Activated naive CD4-positive, alpha-beta T cell (primary cell): Measurements from ENCODE around the gene URM1.

ENCODE experiments used
- DNase-seq, 4 experiments: peaks; one replicate each; lab custom pipeline; 2025; lab: John Stamatoyannopoulos, UW

The URM1 gene

GRCh38 chr9:128385496-128386460 is 14.6 kb downstream of the URM1 start:
- no peak for DNase-seq

GRCh38 chr9:128388150-128388549 is 17.0 kb downstream of the URM1 start:
- DNase-seq: no peak

DNA sequence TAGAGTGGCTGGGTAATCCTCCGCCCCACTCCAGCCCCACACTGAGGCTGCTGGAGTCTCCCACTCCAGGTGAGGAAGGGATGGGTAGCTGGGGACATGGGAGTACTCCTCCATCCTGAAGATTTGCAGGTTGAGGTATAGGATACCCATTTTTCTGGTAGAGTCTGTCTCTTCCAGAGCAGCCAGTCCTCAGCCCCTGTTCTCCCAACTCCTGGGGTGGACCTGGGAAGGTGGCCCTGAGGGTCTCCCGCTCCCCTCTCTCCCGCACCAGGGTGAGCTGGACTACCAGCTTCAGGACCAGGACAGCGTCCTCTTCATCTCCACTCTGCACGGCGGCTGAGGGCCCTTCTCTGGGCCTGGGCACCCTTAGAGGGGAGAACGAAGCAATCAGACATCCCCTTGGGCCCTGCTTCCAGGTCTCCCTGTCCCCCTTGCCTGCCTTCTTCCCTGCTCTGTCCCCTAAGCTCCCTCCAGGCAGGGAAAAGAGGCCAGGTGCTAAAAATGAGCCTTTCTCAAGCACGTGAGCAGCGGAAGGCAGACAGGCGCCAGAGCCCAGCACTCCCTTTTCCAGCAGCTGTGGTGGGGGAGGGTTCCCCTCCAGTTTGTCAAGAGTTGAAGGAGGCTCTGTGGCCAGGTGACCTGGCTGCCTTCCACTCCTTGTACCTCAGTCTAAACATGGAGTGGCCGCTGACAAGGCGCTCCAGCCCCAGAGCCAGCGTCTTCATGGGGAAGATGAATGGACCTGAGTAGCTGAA is 18.4 kb downstream of the URM1 start:
- no peak for DNase-seq

GRCh38 chr9:128390150-128390812 is 19.1 kb downstream of the URM1 start:
- no peak for DNase-seq

GRCh38 chr9:128390813-128391711 is 19.9 kb downstream of the URM1 start:
- no peak for DNase-seq

GRCh38 chr9:128391956-128392301 is 20.8 kb downstream of the URM1 start:
- no peak for DNase-seq

DNA sequence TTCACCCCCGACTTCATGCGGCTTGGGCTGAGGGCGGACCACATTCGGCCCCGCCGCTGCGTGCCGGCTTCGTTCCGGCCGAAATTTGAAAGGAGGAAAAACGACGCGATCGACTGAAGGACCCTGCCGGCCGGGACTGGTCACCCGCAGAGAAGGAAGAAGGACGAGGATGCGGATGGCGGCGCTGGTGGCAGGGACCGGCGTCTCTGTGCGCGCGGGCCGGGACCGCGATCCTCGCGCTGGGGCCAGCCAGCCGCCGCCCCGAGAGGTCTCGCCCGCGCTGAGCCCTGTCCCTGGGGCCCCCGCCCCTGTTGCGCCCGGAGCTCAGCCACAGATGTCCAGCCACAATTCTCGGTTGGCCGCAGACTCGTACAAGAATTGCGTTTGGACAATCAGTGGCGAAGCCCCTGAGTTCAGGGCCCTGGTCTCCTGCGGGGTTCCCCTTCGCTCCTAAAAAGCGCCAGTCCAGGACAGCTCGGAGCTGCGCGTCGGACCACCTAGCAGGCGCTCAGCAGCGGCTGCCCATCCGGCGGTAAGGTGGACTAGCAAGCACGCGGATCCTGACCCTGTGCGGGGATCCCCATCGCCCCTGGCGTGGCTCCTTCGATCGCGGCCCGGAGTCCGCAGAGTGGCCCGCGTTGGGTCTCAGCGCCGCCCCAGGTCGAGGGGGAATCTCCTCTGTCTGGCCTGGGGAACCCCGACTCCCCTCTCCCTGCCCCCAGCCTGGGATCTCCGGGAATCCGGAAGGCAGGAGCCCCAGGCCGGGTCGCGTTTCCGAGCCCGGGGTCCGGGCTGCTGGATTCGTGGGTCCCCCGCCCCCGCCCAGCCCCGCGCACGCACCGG is 21.3 kb downstream of the URM1 start:
- DNase-seq: no peak

DNA sequence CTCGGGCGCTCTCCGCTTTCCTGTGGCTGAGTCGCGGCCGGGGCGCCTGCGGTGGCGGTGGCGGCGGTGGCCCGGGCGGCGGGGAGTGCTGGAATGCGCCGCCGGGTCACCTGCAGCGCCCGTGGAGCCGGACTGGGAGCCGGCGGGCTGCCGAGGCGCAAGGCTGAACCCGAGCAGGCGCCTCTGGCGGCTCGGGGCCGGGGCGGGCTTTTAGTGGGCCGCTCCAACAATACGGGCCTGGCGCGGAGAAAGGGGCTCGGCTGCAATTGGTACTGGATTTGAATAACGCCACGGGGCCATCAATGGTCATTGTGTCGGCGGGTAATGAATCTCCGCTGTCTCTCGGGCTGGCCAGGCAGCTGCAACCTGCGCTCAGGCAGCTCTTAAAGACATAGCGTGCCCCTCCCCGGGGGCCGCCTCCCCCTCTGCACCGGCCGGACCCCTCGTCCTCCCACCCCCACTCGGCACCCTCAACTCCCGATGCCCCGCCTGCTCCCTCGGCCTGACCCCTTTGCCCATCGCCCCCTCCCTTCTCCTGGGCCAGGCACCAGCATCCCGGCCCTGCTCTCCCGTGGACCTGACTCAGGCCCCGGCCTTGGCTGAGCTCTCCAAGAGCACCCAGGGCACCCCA is 22.1 kb downstream of the URM1 start:
- DNase-seq: no peak

- no peak for DNase-seq
Observed at GRCh38 chr9:128393970-128394369, 22.8 kb downstream of the URM1 start.

DNA sequence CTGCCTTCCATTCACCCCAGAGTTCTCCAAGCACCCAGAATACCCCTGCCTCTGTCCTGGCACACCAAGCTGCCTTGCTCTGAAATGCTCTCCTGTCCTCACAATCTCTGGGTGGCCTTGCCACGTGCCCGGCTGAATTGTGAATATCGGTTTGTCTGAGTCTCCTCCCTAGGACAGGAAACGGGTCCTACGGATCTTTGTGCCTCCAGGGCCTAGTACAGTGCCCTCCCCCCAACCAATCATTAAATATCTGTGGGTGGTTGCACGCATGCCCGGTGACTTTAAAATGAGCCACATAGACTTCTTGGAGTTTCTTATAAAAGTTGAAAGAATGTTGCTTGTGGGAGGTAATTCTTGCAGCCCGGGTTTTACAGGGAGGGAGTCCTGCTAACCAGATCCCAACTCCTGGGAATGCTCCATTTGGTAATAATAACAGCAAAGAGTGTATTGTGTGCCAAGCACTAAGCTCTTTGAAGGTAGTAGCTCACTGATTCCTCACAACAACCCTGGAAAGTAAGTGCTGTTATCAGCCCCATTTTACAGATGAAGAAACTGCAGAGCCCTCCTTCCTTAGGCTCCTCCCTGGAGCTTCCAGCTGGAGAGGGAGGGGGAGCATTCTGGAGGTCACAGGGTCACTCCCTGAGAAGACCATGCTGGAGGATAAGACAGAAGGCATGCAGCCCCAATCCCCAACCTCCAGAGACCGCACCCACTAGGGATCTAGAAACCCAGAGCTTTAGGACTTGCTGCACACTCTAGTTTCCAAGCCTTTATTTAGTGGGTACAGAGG is 23.4 kb downstream of the URM1 start:
- DNase-seq: no peak

- no peak for DNase-seq
Observed at GRCh38 chr9:128396970-128397613, 25.9 kb downstream of the URM1 start.

DNA sequence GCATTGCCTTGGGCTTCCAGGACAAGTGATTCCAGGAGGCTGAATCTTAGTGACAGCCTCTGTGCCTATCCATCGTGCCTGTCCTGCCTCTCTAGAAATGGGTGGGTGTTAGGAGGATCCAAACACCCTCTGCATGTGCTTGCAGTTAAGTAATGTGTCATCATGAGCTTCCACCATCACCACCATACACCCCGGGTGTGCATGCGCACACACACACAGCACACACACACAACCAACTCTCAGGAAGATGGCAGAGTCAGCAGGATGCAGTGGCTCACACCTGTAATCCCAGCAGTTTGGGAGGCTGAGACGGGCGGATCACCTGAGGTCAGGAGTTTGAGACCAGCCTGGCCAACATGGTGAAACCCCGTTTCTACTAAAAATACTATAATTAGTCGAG is 26.7 kb downstream of the URM1 start:
- no peak for DNase-seq

GRCh38 chr9:128399861-128400260 is 28.7 kb downstream of the URM1 start:
- DNase-seq: no peak

DNA sequence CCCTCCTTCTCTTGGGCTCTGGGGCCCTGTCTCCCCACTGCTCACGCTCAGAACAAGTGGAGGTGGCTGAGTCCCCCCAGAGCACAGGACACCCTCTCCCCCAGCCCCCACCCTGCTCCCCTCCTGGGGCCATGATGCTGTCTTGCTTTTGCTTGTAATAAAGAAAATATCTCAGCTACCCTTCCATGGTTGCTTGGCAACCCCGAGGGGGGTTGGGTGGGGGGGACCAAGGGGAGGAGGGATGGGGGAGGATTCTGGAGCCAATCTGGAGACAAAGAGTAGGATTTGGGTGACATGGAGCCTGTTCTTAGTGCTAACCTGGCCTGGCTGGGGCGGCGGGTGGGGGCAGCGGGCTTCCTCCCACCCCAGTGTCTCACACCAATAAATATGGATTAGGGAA is 33.4 kb downstream of the URM1 start:
- no peak for DNase-seq

DNA sequence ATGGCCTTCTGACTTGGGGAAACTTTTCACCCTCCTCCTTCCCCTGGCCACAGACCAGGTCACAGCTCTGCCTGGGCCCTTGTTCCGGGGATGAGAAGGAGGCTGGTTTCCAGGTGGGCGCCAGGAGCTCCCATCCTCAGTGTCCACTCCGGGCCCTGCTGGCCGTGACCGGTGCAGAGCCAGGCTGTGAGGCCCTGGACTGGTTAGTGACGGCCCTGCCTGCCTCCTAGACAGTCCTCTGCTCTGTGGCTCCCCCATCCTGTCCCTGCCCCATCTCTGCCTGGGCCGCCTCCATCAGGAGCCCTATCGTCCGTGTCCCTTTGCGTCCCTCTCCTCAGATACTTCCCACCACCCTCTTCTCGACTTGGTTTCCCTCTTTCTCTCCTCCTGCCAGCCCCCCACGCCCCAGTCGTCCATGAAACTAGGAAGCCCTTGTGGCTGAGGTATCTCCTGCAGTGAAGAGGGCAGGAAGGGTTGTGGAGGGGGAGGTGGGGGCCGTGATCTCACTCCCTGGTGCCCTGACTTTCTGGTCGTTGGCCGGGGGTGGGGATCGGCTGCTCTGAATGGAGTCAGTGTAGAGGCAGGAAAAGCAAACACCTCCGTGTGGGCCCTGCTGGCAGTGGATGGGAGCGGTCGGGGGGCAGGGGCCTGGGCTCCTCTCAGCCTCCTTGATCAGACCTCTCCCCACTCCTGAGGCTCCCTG is 34.1 kb downstream of the URM1 start:
- no peak for DNase-seq

- no peak for DNase-seq
Observed at GRCh38 chr9:128405780-128406171, 34.6 kb downstream of the URM1 start.

DNA sequence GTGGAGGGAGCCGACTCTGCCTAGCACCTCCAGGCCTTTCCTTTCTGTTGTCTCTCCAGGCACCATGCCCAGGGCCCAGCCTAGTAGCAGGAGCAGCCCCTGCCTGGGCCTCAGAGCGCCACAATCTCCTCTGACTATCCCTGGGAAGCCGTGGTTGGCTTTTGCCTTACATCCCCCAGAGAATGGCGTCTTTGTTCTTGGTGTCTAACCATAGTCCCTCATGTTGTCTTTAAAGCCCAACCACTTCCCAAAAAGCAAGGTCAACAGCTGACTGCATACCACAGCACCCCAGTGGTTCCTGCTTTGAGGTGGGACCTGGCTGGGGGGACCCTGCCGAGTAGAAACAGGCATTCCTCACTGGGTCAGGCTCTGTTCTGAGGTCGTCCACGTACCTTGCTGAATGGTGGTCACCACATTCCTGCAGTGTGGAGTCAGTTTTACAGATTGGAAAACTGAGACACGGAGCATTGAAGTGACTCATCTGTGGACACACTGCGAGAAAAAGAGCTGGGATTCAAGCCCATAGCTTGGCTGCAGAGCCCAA is 35.7 kb downstream of the URM1 start:
- DNase-seq: no peak

DNA sequence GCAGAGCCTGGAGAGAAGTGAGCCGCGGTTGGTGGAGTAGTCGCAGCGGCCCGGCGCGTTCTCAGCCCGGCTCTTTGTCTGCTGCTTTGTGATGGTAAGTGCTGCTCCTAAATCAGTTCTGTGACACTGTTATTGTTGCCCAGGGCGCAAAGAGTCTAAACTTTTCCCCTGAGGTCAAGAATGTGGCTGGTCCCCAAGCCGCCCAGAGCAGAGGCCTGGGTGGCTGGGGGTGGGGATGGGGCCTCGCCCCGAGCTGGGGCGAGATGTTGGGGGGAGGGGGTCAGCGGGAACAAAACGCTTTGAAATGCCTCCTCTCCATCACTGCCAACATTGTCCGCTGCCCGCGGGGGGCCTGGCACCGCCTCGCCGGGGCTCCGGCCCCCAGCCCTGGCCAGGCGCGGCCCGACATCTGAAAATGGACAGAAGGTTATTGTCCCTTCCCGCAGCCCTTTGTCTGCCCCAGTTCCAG is 37.8 kb downstream of the URM1 start:
- no peak for DNase-seq
